ENCODE data around the gene TJP1. TPM values are rescaled to one million over a fixed set of nuclear protein-coding genes. Genes with fewer than 3 reads are reported as not detected.

TJP1 gene
- total RNA-seq, 4 donors from 2014 or later: 69.6 to 142 (median 119) TPM

- DNase-seq: no peak
- peaks cover 0 to 44% (median 0%) of the 10 kb centered on the region in 3 donors for H3K36me3 ChIP-seq
- intact Hi-C loops (cut with DNase I): no loop called here
- H3K27me3 ChIP-seq: no peaks in the 10 kb centered on the region
- no peak overlapping the region for H3K27ac ChIP-seq
- H3K4me3 ChIP-seq: no peak overlapping the region
- no peak for TF ChIP-seq POLR2A (IDR thresholded peaks at IDR 0.05)
- TF ChIP-seq, protein P1, sequence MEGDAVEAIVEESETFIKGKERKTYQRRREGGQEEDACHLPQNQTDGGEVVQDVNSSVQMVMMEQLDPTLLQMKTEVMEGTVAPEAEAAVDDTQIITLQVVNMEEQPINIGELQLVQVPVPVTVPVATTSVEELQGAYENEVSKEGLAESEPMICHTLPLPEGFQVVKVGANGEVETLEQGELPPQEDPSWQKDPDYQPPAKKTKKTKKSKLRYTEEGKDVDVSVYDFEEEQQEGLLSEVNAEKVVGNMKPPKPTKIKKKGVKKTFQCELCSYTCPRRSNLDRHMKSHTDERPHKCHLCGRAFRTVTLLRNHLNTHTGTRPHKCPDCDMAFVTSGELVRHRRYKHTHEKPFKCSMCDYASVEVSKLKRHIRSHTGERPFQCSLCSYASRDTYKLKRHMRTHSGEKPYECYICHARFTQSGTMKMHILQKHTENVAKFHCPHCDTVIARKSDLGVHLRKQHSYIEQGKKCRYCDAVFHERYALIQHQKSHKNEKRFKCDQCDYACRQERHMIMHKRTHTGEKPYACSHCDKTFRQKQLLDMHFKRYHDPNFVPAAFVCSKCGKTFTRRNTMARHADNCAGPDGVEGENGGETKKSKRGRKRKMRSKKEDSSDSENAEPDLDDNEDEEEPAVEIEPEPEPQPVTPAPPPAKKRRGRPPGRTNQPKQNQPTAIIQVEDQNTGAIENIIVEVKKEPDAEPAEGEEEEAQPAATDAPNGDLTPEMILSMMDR (IDR thresholded peaks at IDR 0.05): no peak
- WGBS, 2 donors: 84 to 100% methylated on average over 1 of the region's 1 CpG
- H3K4me1 ChIP-seq: peaks cover 0 to 20% (median 0%) of the 10 kb centered on the region in 3 donors
- no peaks in the 10 kb centered on the region for H3K9me3 ChIP-seq
Measured at GRCh38 chr15:29773816-29774215, 48.5 kb downstream of the TJP1 start.

- TF ChIP-seq, protein P1 (IDR thresholded peaks at IDR 0.05): no peak
- no peak for TF ChIP-seq POLR2A (IDR thresholded peaks at IDR 0.05)
- Histone ChIP-seq H3K36me3 (peaks cover 0 to 52% (median 0%) of the 10 kb centered on the region in 3 donors), H3K4me1 (peaks cover 0 to 13% (median 0%) of the 10 kb centered on the region in 3 donors), H3K4me3 (no peak overlapping the region), H3K27ac (no peak overlapping the region), H3K9me3 (no peaks in the 10 kb centered on the region), H3K27me3 (no peaks in the 10 kb centered on the region)
- DNase-seq: no peak
- intact Hi-C loops (cut with DNase I): no loop called here
- WGBS, 2 donors: 84 to 86% methylated on average over 4 of the region's 4 CpGs
Measured at GRCh38 chr15:29773000-29773399, 49.3 kb downstream of the TJP1 start.

- no peak for DNase-seq
- peaks cover 0 to 65% (median 0%) of the 10 kb centered on the region in 3 donors for H3K36me3 ChIP-seq
- WGBS, 2 donors: 70 to 75% methylated on average over 2 of the region's 2 CpGs
Measured at GRCh38 chr15:29770796-29771195, 51.5 kb downstream of the TJP1 start.

GRCh38 chr15:29765898-29766527 is 56.3 kb downstream of the TJP1 start:
- peaks cover 0 to 11% (median 0%) of the 10 kb centered on the region in 3 donors for H3K4me1 ChIP-seq
- TF ChIP-seq, protein P1 (IDR thresholded peaks at IDR 0.05): no peak
- TF ChIP-seq POLR2A (IDR thresholded peaks at IDR 0.05): no peak
- DNase-seq: no peak
- H3K27ac ChIP-seq: no peak overlapping the region
- no peak overlapping the region for H3K4me3 ChIP-seq
- intact Hi-C loops (cut with DNase I): no loop called here
- no peaks in the 10 kb centered on the region for H3K9me3 ChIP-seq
- no peaks in the 10 kb centered on the region for H3K27me3 ChIP-seq
- peaks cover 0 to 90% (median 0%) of the 10 kb centered on the region in 3 donors for H3K36me3 ChIP-seq
- 30 to 36% methylated on average over 8 of the region's 8 CpGs for WGBS, 2 donors

More at GRCh38 chr15:29770796-29771195, 51.5 kb downstream of the TJP1 start:
- TF ChIP-seq, protein P1 (IDR thresholded peaks at IDR 0.05): no peak
- no peak for TF ChIP-seq POLR2A (IDR thresholded peaks at IDR 0.05)
- Histone ChIP-seq H3K27me3 (no peaks in the 10 kb centered on the region), H3K4me3 (no peak overlapping the region), H3K27ac (no peak overlapping the region), H3K4me1 (peaks cover 0 to 10% (median 0%) of the 10 kb centered on the region in 3 donors), H3K9me3 (no peaks in the 10 kb centered on the region)
- intact Hi-C loops (cut with DNase I): no loop called here

DNA sequence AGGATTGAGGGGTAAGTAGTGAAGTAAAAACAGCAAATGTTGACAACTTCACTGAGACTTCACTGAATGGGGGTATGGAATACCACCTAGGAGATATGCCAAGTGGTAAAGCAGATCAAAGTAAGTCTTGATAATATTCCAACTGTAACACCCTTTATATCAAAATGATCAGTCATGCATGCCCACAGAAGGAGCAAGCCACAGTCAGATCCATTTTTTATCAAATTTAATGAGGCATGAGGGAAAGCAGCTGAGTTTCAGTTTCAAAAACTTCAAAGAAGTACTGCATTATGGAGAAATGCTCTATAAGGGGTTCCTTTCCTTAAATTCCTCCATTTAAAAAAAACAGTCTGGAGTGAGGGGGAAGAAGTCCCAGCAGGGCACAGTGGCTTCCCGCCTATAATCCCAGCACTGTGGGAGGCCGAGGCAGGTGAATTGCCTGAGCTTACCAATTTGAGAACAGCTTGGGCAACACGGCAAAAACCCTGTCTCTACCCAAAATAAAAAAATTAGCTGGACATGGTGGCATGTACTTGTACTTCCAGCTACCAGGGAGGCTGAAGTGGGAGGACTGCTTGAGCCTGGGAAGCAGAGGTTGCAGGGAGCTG is 56.9 kb downstream of the TJP1 start:
- Histone ChIP-seq H3K27me3 (no peaks in the 10 kb centered on the region), H3K4me1 (peaks cover 0 to 11% (median 0%) of the 10 kb centered on the region in 3 donors), H3K4me3 (no peak overlapping the region), H3K36me3 (peaks cover 0 to 90% (median 0%) of the 10 kb centered on the region in 3 donors), H3K9me3 (no peaks in the 10 kb centered on the region), H3K27ac (no peak overlapping the region)
- TF ChIP-seq POLR2A (IDR thresholded peaks at IDR 0.05): no peak
- TF ChIP-seq, protein P1 (IDR thresholded peaks at IDR 0.05): no peak
- intact Hi-C loops (cut with DNase I): no loop called here
- no peak for DNase-seq
- 68 to 74% methylated on average over 3 of the region's 3 CpGs for WGBS, 2 donors
